Stimulated activated naive B cell treated with anti-CD40 and anti-IgM and Interleukin-4, amounts not matched to agents 10 μg/mL and 1 μg/mL and 100 μg/mL, for 72 hours (primary cell): ENCODE results near the gene RPL36AL.

Experiments used
- ATAC-seq, 2 donors: fragments of 150-1000 bp; cut with Tn5 transposase; replicated peaks; 2 replicates each; pipeline ENCODE4 v1.10.0; 2021; ENCODE audit warnings: moderate library complexity in 1 of 2
- DNase-seq: peaks from one replicate; pipeline ENCODE4 v3.0.0; 2021
- H3K27ac Mint-ChIP-seq: one replicate; pipeline ENCODE4 v1.8.0; 2022; ENCODE audit warnings: mild to moderate bottlenecking, mixed read lengths
- H3K27me3 Mint-ChIP-seq, 2 donors: one replicate each; pipeline ENCODE4 v1.8.0; 2022; ENCODE audit warnings: mixed read lengths in 2 of 2
- H3K36me3 Mint-ChIP-seq, 2 donors: one replicate each; pipeline ENCODE4 v1.8.0; 2022; ENCODE audit warnings: mixed read lengths in 2 of 2, mild to moderate bottlenecking in 1 of 2
- H3K4me1 Mint-ChIP-seq, 2 donors: one replicate each; pipeline ENCODE4 v1.8.0; 2022; ENCODE audit warnings: mixed read lengths in 2 of 2, mild to moderate bottlenecking in 1 of 2
- H3K4me3 Mint-ChIP-seq, 2 donors: one replicate each; pipeline ENCODE4 v1.8.0; 2022; ENCODE audit warnings: mild to moderate bottlenecking in 2 of 2, mixed read lengths in 2 of 2, moderate library complexity in 1 of 2
- H3K9me3 Mint-ChIP-seq, 2 donors: one replicate each; pipeline ENCODE4 v1.8.0; 2022; ENCODE audit warnings: mixed read lengths in 2 of 2, mild to moderate bottlenecking in 1 of 2

Gene RPL36AL

DNA sequence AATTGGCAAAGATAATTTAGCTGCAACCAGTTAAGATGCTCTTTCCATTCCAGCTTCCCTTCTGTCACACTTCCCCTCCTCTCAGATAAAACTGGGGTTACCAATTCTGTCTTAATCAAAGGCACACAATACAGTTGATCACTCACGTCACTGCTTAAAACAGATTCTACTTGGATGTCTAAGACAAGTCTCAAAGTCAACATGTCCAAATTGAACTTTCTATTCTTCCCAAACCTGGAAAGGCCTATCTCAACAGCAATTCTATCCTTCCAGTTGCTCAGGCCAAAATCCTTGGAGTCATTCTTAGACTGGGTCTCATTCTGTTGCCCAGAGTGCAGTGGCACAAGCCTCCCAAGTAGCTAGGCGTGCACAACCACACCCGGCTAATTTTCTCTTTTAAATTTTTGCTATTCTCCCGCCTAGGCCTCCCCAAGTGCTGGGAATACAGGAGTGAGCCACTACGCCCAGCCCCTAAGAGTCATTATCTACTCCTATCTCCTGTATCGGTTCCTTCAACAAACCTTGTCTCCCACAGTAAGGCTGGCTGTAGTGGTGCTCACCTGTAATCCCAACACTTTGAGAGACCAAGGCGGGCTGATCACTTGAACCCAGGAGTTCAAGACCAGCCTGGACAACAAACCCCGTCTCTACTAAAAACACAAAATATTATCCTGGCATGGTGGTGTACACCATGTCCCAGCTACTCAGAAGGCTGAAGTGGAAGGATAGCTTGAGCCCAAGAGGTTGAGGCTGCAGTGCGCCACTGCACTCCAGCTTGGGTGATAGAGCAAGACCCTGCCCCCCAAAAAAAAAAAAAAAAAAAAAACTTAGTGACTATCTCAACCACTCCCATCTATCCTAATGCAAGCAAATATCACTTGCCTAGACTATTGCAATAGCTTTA lies 39.0 kb downstream of the RPL36AL start:
- peaks cover 35 to 57% of the 10 kb centered on the region in 2 donors for H3K4me1 Mint-ChIP-seq
- peaks cover 62 to 78% of the 10 kb centered on the region in 2 donors for H3K36me3 Mint-ChIP-seq
- peaks cover 0 to 1% of the 10 kb centered on the region in 2 donors for H3K9me3 Mint-ChIP-seq
- peak overlapping the region; percentile 89 for H3K27ac Mint-ChIP-seq
- no peaks in the 10 kb centered on the region for H3K27me3 Mint-ChIP-seq
- H3K4me3 Mint-ChIP-seq: peak overlapping the region in 1 of 2 donors; percentile 8
- no peak for ATAC-seq
- DNase-seq: no peak

DNA sequence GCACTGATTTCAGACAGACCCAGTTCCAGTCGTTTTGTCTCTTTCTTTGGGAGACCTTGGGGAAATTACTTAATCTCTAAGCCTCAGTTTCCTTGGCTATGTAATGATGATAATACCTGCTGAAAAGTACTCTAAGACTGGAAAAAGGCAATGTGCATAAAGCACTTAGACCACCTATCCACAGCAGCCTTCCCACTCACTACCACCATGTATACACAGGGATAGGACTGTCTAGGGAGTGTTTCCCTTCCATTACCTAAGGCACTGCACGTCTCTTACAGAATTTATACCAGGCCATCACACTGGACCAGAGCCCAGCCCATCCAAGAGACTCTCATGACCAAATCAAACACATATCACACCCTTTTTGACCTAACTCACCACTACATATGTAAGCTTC lies 40.6 kb downstream of the RPL36AL start:
- Mint-ChIP-seq H3K4me1 (peaks cover 29 to 51% of the 10 kb centered on the region in 2 donors), H3K27ac (peak overlapping the region; percentile 11), H3K27me3 (no peaks in the 10 kb centered on the region), H3K4me3 (peak overlapping the region in 1 of 2 donors; percentile 3), H3K9me3 (peaks cover 0 to 1% of the 10 kb centered on the region in 2 donors), H3K36me3 (peaks cover 46 to 69% of the 10 kb centered on the region in 2 donors)
- ATAC-seq (no peak), DNase-seq (no peak)

- H3K4me1 Mint-ChIP-seq: peaks cover 28 to 36% of the 10 kb centered on the region in 2 donors
- H3K27ac Mint-ChIP-seq: no peak overlapping the region
- H3K27me3 Mint-ChIP-seq: no peaks in the 10 kb centered on the region
- H3K9me3 Mint-ChIP-seq: peaks cover 0 to 1% of the 10 kb centered on the region in 2 donors
- H3K4me3 Mint-ChIP-seq: no peak overlapping the region
- peaks cover 39 to 71% of the 10 kb centered on the region in 2 donors for H3K36me3 Mint-ChIP-seq
- no peak for DNase-seq
- no peak for ATAC-seq
Observed at GRCh38 chr14:49578141-49578540, 42.3 kb downstream of the RPL36AL start.

- DNase-seq (no peak), ATAC-seq (no peak)
- H3K27ac Mint-ChIP-seq: no peak overlapping the region
- H3K4me3 Mint-ChIP-seq: no peak overlapping the region
- no peaks in the 10 kb centered on the region for H3K27me3 Mint-ChIP-seq
- H3K4me1 Mint-ChIP-seq: peaks cover 4 to 5% of the 10 kb centered on the region in 2 donors
- peaks cover 40 to 66% of the 10 kb centered on the region in 2 donors for H3K36me3 Mint-ChIP-seq
- peaks cover 0 to 2% of the 10 kb centered on the region in 2 donors for H3K9me3 Mint-ChIP-seq
Observed at GRCh38 chr14:49574038-49574437, 46.4 kb downstream of the RPL36AL start.

GRCh38 chr14:49569281-49569680 lies 51.1 kb downstream of the RPL36AL start:
- no peak for DNase-seq
- H3K4me1 Mint-ChIP-seq: no peaks in the 10 kb centered on the region
- no peak for ATAC-seq

More at GRCh38 chr14:49569281-49569680, 51.1 kb downstream of the RPL36AL start:
- no peak overlapping the region for H3K27ac Mint-ChIP-seq
- no peak overlapping the region for H3K4me3 Mint-ChIP-seq
- peaks cover 0 to 2% of the 10 kb centered on the region in 2 donors for H3K9me3 Mint-ChIP-seq
- peaks cover 28 to 38% of the 10 kb centered on the region in 2 donors for H3K36me3 Mint-ChIP-seq
- H3K27me3 Mint-ChIP-seq: no peaks in the 10 kb centered on the region
